K562 (cell line): Measurements from ENCODE around the gene SERPINH1. TPM values are rescaled to one million over a fixed set of nuclear protein-coding genes. Genes with fewer than 3 reads are reported as not detected.

Experiments used
- ATF4 ChIP-seq: fragments of 450-650 bp; formaldehyde crosslinking; IDR thresholded peaks from 2 replicates; pipeline ENCODE4 v1.4.0; 2022; ENCODE audit warnings: mild to moderate bottlenecking, moderate library complexity
- CEBPZ ChIP-seq: fragments of 150-350 bp; IDR thresholded peaks from 2 replicates; pipeline ENCODE4 v1.6.1; 2014; ENCODE audit warnings: low read depth, mild to moderate bottlenecking, low read length, borderline replicate concordance
- HOXB6 ChIP-seq: fragments of 250-450 bp; sonication (Bioruptor Pico); IDR thresholded peaks from 2 replicates; pipeline ENCODE4 v1.5.1; 2022; ENCODE audit warnings: mild to moderate bottlenecking, borderline replicate concordance
- SIN3B ChIP-seq: fragments of 450-650 bp; IDR thresholded peaks from 2 replicates; pipeline ENCODE4 v1.6.1; 2017; ENCODE audit warnings: low read depth, mild to moderate bottlenecking, moderate library complexity
- TEAD4 ChIP-seq, 2 experiments: sonication (generic) in 1 of 2; formaldehyde crosslinking in 1 of 2; IDR thresholded peaks; 2 replicates each; pipeline versions ENCODE4 v1.6.1 to v1.8.0; 2012 to 2022; ENCODE audit warnings: borderline replicate concordance in 1 of 2, inconsistent platforms in 1 of 2, low read length in 1 of 2, mild to moderate bottlenecking in 1 of 2, missing genetic modification reagents in 1 of 2
- U2AF1 ChIP-seq: fragments of 200-400 bp; formaldehyde crosslinking; optimal IDR thresholded peaks from 2 replicates; pipeline ENCODE3; 2017; ENCODE audit warnings: mild to moderate bottlenecking, low read depth, low read length, moderate library complexity
- ZKSCAN3 ChIP-seq: fragments of 250-450 bp; sonication (Bioruptor Pico); IDR thresholded peaks from 2 replicates; pipeline ENCODE4 v1.4.0; 2020
- polyA plus RNA-seq, 8 experiments: library from polyadenylated mRNA; depleted of rRNA in 4 of 8; stranded (reverse) in 5 of 8; unstranded in 3 of 8; fragments of >200 nt; fragmentation: Nextera tagmentation in 2 of 8; fragmentation: Illumina TruSeq in 1 of 8; extraction: Ambion mirVana in 2 of 8; extraction: Trizol in 1 of 8; gene quantifications; 2 replicates each; pipeline versions ENCODE4 v1.2.1 to v1.2.3, GENCODE V29; 2011 to 2014; ENCODE audit warnings: inconsistent platforms in 1 of 8, missing spikeins in 1 of 8
- total RNA-seq, 7 experiments: library from RNA; depleted of rRNA in 6 of 7; stranded (reverse); fragments of >200 nt in 6 of 7; fragmentation: Illumina TruSeq in 2 of 7; extraction: Trizol in 2 of 7; gene quantifications; 2 replicates each; pipeline versions ENCODE4 v1.2.1 to v1.2.3, GENCODE V29; 2011 to 2021; ENCODE audit warnings: low replicate concordance in 1 of 7
- TF ChIP-seq, protein P1 (sequence below): sonication (generic); formaldehyde crosslinking; IDR thresholded peaks from 2 replicates; pipeline ENCODE4 v1.8.0; 2022; ENCODE audit warnings: mild to moderate bottlenecking, missing genetic modification reagents
- TF ChIP-seq, protein P2 (sequence below): fragments of 250-450 bp; sonication (Bioruptor Pico); IDR thresholded peaks from 2 replicates; pipeline ENCODE4 v1.5.0; 2021; ENCODE audit warnings: mild to moderate bottlenecking, borderline replicate concordance
- TF ChIP-seq, protein P3 (sequence below): fragments of 450-650 bp; formaldehyde crosslinking; IDR thresholded peaks from 2 replicates; pipeline ENCODE4 v1.4.0; 2020; ENCODE audit warnings: mild to moderate bottlenecking, mixed read lengths

The SERPINH1 gene
- total and polyA plus RNA-seq, 9 of the 15 experiments (the other 6 are each of a cell fraction or from before 2014, with no cell fraction given), result 2.8 to 106 (median 67.9) TPM

GRCh38 chr11:75535071-75535470 lies 27.0 kb upstream of the SERPINH1 start (continued):
- no peak for TF ChIP-seq CEBPZ
- TF ChIP-seq HOXB6 (CRISPR knock-in tag), result no peak
- TF ChIP-seq, protein P1, sequence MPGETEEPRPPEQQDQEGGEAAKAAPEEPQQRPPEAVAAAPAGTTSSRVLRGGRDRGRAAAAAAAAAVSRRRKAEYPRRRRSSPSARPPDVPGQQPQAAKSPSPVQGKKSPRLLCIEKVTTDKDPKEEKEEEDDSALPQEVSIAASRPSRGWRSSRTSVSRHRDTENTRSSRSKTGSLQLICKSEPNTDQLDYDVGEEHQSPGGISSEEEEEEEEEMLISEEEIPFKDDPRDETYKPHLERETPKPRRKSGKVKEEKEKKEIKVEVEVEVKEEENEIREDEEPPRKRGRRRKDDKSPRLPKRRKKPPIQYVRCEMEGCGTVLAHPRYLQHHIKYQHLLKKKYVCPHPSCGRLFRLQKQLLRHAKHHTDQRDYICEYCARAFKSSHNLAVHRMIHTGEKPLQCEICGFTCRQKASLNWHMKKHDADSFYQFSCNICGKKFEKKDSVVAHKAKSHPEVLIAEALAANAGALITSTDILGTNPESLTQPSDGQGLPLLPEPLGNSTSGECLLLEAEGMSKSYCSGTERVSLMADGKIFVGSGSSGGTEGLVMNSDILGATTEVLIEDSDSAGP (CRISPR knock-in tag), result no peak
- peak; percentile 46; the same call in 1 of the 2 replicates for TF ChIP-seq TEAD4 (IDR thresholded peaks at IDR 0.05; ENCODE audit: low read length)
- TF ChIP-seq TEAD4 (CRISPR knock-in tag; IDR thresholded peaks at IDR 0.05; ENCODE audit: borderline replicate concordance), result no peak
- no peak for TF ChIP-seq SIN3B
- no peak for TF ChIP-seq U2AF1
- TF ChIP-seq ATF4, result peak; percentile 6; the same call in 1 of the 2 replicates
- TF ChIP-seq, protein P2, sequence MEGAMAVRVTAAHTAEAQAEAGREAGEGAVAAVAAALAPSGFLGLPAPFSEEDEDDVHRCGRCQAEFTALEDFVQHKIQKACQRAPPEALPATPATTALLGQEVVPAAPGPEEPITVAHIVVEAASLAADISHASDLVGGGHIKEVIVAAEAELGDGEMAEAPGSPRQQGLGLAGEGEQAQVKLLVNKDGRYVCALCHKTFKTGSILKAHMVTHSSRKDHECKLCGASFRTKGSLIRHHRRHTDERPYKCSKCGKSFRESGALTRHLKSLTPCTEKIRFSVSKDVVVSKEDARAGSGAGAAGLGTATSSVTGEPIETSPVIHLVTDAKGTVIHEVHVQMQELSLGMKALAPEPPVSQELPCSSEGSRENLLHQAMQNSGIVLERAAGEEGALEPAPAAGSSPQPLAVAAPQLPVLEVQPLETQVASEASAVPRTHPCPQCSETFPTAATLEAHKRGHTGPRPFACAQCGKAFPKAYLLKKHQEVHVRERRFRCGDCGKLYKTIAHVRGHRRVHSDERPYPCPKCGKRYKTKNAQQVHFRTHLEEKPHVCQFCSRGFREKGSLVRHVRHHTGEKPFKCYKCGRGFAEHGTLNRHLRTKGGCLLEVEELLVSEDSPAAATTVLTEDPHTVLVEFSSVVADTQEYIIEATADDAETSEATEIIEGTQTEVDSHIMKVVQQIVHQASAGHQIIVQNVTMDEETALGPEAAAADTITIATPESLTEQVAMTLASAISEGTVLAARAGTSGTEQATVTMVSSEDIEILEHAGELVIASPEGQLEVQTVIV (CRISPR knock-in tag), result no peak
- TF ChIP-seq ZKSCAN3 (CRISPR knock-in tag), result no peak
- TF ChIP-seq, protein P3, sequence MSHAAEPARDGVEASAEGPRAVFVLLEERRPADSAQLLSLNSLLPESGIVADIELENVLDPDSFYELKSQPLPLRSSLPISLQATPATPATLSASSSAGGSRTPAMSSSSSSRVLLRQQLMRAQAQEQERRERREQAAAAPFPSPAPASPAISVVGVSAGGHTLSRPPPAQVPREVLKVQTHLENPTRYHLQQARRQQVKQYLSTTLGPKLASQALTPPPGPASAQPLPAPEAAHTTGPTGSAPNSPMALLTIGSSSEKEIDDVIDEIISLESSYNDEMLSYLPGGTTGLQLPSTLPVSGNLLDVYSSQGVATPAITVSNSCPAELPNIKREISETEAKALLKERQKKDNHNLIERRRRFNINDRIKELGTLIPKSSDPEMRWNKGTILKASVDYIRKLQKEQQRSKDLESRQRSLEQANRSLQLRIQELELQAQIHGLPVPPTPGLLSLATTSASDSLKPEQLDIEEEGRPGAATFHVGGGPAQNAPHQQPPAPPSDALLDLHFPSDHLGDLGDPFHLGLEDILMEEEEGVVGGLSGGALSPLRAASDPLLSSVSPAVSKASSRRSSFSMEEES, result no peak
